NCI-H226 (cell line): ENCODE results near the gene GCSAML.

Experiments used
- DNase-seq: peaks from one replicate; pipeline ENCODE4 v3.0.0-alpha.2; 2015

The GCSAML gene

GRCh38 chr1:247576514-247576913, 27.6 kb downstream of the GCSAML start:
- no peak for DNase-seq

DNA sequence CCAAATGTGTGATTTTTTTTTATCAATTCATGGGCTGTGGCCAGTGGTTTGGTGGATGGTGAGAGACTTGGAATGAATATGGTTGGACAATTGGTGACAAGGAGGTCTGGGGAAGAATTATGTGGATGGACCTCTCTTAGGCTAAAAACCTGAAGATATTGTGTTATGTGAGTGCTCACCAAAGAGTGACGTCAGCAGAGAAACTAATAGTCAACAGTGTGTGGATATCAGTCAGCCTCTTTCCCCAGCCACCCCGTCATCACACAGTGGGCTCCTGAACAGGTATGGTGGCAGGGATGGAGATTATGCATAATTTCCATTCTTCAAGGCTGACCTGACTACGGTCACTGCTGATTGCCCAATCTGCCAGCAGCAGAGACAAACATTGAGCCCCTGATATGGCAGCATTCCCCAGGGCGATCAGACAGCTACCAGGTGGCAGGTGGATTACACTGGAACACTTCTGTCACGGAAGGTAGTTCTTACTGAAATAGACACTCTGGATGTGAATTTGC, 30.1 kb downstream of the GCSAML start:
- DNase-seq: no peak

DNA sequence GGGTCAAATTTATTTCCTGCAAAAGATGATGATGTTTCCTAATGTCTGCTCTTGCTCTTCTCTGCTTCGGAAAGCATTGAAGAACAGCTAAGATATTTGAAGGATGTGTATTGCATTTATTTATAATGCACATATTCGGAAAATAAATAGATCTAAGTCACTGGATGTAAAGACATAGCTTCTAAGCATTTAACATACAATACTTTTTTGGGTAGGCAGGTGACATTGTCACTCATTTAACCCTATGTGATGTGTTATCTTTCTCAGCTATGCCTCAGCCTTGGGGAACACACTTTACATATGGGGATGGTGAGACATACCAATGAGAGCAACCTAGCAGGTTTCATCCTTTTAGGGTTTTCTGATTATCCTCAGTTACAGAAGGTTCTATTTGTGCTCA, 39.1 kb downstream of the GCSAML start, which contains the start of gene OR2G2:
Gene OR2G2 (plus strand): TSS at position 301 of the 400 bp plus-strand sequence. CDS start 0 bp downstream, at position 301.
- DNase-seq: no peak

- DNase-seq: no peak
Measured at GRCh38 chr1:247605286-247605685, 56.4 kb downstream of the GCSAML start, which contains the start of gene OR2G3. OR2G3 (plus strand) TSS chr1:247605586; CDS start chr1:247605586, 0 bp downstream.

GRCh38 chr1:247613405-247613804, 64.5 kb downstream of the GCSAML start:
- no peak for DNase-seq

DNA sequence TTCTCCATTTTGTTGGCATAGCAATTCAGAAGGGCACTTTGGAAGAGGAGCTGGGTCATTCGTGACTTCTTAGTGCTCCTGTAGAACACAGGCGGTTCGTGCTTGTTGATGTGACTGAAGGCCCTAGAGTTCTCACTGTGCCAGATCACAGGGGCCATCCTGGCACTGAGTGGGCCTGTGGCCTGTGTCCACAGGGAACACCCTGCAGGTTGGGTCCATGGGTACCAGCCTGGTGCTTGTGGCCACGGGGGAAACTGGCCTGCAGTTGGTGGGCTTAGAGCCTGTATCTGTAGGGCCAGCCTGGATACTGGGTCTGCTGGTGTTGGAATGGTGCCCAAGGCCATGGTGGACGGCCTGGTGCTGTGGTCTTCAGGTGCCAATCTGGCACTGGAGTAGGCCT, 65.7 kb downstream of the GCSAML start:
- no peak for DNase-seq
